ENCODE measurements around the gene GSG1L.
A peak's percentile ranks its signal among the peaks of the same experiment; 100 is the strongest.

GSG1L gene

DNA sequence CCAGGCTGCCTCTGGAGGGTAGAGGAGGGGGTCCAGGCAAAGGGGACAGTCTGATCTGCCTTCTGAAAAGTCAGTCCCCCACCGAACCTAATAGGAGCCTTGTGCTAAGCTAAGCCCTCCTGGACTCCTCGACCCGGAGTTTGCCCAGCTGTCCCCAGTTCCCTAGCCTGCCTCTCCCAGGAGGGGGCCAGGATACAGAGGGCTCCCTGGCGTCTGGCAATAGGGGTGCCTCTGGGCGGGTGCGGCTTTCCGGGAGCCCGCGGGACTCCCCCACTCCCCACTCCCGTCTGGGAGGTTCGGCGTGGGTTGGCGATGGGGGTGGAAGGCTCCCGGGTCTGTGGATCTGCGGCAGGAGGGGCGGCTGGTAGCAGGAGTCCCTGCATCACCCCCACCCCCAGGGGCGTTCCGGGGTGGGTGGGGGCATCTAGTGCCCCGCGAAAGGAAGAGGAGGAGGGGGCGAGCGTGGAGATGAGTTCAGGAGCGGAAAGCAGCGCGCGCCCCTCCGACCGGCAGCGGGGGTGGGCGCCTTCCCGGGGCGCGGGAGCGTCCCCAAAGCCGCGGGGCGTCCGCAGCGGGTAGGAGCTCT lies 1.2 kb downstream of the GSG1L start:
- no peak for DNase-seq

DNA sequence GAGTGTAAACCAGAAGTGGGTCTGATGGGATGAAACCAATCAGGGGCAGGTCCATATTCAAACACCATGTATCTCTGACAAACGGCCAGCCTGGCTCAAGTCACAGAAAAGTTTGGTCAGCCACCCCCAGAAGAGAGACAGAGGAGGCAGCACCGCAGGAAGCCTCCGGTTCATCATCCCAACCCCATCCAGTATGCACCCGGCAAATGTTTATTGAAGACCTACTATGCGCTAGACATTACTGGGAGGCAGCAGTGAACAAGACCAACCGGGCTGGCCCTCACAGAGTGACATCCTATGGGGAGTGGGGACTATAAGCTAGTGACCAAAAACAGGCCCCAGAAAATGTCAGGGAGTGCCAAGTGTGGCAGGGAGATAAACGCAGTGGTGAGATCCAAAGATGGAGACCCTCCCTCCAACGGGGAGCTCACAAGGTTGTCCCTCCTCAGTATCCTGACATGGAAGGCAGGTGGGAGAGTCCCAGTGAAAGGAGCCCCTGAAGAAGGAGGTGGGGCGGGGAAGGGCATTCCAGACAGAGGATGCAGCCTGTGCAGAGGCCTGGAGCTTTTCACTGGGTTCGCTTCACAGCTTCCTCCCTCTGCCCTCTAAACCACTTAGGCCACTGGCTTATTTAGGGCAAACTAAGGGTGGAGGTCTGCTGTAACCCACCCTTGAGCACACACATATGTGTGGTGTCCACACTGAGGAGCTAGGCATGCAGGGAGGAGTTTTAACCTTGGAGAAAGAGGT lies 2.0 kb downstream of the GSG1L start:
- DNase-seq, result no peak

DNA sequence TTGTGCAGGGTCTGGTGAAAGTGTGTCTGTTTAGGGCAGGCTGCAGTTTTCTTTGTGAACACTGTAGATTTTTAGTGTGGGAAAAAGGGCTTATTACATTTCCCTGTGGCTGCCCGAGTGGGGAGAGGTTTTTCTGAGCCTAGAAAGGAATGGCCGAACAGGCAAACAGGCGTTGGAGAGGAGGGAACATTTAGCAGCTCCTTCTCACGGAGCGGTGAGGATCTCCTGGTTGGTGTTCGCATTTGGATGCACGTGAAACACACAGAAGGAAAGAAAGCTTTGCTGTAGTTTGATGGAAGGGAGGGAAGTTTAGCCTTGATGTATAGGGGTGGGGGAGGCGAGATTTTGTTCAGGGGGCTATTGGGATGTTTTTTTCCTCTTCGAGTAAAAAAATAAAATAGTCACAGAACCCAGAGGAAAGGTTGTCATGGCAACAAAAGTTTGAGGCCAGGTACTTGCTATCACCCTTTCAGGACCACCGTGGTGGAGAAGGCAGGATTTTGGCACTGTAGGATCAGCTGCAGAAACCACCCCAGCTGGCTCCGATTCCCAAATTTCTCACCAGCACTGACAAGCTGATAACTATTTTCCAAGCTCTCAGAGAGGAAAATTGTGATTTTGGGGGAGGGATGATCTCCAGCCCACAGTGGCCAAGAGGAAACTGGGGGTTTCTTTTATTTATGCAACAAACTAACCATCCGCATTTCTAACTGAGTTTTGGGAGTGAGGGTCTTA lies 3.5 kb downstream of the GSG1L start:
- no peak for DNase-seq

DNA sequence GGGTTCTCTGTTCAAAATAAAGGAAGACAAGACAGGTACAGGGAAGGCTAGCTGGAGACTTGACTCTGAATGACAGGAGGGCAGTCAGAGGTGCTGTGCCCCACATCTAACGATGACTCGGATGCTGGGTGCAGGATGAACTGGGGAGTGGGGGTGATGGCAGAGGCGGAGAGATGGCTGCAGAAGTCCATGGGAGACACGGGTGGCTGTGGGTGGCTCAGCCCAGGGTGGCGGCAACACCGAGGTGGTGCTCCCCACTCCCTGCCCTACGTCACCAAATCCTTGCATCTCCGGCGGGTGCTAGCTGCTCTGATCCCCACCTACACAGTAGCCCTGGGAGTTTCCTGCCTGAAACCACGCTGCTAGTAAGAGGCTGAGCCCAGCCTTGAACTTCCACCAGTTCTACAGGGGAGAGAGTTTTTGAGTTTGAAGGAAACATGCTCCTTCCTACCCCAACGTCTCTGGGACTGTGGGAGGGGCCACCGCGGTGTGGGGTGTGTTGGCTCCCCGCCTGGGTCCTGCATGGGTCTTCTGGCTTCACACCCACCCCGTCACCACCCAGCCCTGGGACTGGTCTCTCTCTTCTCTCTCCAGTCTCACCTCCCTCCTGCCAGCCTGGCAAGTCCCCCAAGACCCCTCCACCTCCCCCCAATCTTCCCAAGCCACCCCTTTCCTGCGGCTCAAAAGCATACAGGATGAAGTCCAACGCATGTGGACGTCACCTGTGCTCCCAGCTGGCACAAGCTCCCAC lies 4.5 kb downstream of the GSG1L start:
- no peak for DNase-seq

DNA sequence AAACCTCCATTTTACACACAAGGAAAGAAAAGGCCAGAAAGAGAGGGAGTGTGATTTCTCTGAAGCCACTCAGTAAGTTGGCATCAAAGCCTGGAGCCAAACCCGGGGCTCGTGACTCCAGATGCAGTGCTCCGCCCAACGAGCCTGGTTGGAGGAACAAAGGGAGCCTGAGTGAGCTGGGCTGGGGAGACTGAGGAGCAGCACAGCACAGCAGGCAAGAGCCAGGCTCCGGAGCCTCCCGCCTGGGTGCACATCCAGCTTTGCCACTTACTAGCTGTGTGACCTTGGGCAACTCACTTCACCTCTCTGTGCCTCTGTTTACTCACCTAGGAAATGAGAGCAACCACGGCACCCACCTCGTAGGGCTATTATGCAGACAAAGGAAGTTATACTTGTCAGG lies 5.6 kb downstream of the GSG1L start:
- no peak for DNase-seq

DNA sequence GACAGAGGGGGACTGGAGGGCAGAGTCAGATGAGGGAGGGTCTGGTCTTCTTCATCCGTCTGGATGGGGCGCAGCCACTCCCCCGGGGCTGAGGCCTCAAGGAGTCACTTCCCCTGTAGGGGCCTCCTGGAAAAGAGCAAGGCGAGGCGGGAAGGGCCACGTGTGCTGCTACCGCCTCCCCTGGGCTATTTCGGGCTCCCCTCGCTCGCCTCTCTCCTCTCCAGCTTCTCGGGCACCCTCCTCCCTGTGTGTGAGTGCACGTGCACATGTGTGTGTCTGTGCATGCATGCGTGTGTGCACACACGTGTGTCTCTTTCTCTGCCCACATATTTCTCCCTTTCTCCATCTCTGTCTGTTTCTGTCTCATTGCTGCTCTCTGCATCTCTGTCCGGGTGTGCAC lies 10.1 kb downstream of the GSG1L start:
- no peak for DNase-seq

DNA sequence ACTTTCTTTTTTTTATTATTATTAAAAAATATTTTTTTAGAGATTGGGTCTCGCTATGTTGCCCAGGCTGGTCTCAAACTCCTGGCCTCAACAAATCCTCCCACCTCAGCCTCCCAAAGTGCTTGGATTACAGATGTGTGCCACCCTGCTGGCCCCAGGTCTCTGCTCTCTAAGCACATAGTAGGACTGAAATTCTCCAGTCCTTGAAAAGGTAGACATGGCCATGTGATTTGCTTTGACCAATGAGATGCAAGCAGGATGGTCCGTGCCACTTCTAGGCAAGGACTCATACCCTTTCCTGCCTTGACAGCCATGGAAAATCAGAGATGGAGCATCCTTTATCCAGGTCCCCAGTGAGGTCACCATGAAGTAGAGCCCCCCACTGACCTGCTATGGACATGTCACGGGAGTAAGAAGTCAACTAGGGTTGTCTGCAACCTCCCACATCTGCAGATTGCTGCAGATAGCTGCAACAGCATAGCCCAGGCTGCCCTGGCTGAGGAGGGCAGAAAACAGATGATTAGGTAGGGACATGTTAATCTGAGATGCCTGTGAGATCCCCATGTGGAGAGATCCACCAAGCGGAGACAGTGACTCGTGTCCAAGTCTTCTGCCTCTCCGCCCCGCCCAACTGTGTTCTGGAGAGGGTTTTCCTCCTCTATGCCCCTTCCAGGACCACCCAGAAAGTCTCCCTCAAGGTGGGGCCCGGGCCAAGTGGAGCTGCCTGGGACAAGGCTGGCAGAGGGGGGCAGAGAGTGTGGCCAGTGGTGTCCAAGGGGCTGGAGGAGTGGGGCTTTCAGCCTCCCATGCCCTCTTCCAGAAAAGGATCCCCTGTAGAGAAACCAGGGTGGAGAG lies 11.0 kb downstream of the GSG1L start:
- DNase-seq, result no peak

DNA sequence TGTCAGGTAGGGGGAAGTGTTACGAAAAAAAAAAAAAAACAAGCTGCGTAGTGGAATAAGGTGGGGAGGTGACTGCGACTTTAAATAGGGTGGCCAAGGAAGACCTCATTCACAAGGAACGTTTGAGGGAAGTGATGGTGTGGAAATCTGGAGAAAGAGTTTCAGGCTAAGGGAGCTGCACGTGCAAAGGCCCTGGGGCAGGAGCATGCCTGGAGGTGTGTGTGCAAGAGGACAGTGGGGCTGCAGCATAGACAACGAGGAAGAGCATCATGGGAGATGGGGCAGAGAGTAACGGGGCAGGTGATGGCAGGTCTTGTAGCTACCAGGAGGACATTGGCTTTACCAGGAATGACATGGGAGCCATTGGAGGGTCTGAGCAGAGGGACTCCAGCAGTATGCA lies 12.0 kb downstream of the GSG1L start:
- DNase-seq, result no peak

DNA sequence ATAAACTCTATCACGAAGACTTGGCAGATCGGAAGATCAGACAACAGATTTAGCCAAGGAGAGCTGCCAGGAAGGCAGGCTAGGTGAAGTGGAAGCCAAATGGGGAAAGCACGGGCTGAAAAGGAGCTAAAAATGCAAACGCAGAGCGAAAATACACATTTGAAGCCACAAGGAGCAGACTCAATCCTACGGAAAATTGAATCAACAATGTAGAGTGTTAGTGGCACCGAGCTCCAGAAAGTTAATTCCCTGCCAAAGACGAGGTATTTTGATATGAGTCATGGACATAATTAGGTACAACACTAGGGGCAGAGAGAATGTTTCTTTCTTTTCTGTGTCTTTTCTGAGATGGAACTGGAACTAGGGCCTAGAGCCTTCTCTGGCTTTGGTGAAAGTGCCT lies 20.7 kb downstream of the GSG1L start:
- DNase-seq, result no peak

DNA sequence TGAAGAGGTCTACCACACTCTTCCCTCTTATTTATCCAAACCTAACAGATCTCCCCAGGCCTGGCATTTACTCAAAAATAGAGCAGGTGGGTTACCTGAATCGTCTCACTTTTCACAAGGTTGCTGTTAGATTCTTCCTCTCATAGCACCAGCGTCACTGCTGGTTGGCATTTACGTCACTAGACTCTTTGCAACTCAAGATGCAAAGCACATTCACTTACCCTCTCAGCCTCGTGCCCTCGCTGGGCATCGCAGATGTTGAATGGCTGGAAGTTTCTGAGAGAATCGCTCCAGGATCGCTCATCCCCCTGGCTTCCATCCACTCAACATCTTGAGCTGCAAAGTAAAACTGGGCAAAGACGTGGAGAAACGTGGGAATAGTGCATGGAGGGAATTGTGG lies 21.9 kb downstream of the GSG1L start:
- DNase-seq, result no peak

DNA sequence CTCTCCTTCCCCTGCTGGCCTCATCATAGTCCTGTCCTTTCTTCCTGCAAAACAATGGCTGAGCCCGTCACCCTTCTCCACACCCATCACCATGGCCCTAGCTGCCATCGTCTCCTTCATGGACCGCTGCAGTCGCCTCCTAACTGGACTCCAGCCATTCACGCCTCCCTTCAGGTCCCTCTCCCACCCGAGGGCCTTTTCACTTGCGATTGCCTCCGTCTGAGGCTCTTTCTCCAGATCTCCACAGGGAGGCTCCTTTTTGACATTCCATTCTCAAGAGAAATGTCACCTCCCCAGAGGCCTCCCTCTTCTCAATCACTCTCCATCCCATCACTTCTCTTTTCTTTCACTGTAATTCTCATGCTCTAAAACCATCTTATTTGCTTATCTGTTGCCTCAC lies 23.5 kb downstream of the GSG1L start:
- DNase-seq, result no peak

DNA sequence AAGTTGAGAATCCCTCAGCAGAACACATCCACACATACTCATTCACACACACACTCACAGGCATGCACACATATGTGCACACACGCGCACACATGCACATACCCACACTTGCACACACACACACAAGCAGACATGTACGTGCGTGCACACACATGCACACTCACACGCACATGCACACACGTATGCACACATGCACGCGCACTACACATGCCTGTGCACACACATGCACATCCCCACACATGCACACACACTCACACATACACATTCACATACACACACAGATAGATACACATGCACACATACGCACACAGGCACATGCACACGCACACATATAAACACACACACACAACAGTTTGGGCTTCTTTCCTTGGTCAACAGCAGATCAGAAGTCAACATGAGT lies 24.0 kb downstream of the GSG1L start:
- no peak for DNase-seq

DNA sequence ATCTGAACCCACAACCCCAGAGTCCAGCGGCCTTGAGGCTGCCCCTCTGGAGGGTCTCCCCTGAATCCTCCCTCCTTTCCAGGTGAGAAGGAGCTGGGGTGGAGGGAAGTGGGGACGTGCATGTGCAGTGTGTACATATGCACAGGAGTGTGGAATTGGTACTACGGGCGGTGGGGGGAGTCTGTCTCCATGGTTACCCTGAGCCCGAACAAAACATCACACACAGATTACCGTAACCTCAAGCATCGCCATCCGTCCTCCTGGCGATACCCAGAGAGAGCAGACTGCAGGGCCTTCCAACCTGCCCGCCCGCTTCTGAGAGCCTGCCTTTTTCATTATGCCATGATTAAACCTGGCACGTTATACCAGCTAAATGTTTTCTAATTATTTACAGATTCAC lies 25.1 kb downstream of the GSG1L start:
- peak; percentile 5 for DNase-seq

DNA sequence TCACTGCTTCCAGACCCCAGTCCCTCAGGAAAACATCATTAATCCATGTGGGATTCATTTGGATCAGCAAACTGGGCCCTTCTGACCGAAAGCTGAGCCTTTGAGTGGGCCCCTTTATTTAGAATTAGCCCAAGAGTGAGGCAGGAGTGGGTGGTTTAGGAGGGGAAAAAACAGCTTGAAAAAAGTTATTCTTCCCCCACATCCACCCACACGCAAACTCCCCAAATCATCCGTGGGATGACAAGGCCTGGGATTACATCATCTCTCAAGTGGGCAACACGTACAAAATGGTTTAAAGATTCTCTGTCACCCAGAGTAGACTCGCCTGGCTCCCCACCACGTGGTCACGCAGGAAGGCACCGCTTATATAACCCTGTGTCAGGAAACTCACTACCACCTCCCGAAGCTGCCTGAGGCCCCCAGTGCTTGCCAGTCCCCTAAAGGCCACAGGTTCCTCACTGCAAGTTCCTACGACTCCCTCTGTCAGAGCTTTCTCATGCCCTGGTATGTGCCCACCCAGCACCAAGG lies 27.6 kb downstream of the GSG1L start:
- DNase-seq, result no peak

DNA sequence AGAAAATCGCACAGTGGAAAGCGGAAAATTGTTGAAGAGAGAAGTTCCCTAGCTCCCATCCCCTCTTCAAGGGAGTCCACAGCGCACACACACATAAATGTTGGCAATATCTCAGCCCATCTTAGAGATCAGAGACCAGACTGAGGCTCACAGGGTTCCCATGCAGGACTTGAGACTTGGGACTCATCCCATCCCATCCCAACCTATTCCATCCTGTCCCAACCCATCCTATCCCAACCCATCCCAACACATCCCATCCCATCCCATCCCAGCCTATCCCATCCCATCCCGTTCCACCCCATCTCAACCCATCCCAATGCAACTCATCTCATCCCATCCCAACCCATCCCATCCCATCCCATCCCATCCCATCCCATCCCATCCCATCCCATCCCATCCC lies 29.6 kb downstream of the GSG1L start:
- DNase-seq, result no peak

DNA sequence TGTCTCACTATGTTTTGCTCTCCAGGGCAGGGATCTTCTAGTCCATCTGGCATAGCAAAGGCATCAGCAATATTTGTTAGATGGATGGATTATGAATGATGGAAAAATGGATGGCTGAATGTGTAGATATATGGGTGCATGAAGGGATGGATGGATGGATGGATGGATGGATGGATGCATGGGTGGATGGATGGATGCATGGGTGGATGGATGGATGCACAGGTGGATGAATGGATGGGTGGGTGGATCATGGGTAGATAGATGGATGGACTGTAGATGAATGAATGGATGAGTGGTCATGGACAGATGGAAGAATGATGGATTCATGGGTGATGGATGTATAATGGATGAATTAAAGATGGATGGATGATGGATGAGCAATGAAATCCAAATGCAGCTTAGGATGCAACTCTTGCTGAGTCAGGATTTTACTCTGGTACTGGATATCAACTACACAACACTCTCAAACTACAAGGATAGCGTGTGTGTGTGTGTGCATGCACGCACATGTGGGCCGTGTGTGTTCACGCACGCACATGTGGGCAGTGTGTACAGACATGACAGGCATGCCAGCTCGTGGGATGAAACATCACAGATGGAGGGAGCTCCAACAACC lies 34.0 kb downstream of the GSG1L start:
- no peak for DNase-seq

DNA sequence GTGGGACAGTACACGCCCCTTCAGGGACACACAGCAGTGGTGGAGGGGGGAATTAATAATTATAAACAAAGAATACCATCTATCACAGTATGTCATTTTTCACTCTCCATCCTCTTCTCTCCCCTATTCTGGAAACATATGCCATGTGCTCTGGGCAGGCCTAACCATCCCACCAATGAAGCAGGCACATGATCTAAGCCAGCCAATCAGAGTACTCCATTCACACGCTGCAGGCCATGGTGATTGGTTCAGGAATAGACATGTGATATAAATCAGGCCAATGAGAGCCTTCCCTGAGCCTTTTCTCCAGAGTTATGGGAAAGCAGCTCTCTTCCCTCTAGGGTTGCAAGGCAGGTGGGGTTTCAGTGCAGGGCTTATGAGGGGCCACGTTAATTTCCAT lies 36.5 kb downstream of the GSG1L start:
- no peak for DNase-seq

DNA sequence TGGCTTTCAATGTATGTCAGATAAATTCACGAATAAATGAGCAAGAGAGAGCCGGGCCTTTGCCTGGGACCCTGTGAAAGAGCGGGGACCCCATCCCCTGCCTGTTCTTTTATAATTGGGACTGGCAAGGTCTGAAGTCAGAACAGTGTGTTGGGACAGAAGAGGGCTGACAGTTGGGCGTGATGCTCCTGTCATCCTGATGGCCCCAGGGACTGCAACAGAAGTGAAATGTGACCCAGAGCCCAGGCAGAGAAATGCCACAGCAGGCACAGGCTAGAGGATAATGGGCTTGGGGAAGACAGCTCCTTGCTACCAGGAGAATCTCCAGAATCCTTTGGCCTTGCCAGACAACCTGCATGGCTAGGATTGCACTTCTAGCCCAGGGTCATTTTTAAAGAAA lies 37.9 kb downstream of the GSG1L start:
- DNase-seq, result no peak

DNA sequence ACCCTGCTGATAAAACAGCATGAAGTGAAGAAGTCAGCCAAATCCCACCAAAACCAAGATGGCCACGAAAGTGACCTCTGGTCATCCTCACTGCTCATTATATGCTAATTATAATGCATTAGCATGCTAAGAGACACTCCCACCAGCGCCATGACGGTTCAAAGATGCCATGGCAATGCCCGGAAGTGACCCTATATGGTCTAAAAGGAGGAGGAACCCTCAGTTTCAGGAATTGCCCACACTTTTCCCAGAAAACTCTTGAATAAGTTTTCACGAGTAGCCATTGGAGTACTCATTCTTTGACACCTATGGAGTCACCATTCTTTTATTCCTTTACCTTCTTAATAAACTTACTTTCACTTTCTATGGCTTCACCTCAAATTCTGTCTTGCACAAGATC lies 44.3 kb downstream of the GSG1L start:
- no peak for DNase-seq

DNA sequence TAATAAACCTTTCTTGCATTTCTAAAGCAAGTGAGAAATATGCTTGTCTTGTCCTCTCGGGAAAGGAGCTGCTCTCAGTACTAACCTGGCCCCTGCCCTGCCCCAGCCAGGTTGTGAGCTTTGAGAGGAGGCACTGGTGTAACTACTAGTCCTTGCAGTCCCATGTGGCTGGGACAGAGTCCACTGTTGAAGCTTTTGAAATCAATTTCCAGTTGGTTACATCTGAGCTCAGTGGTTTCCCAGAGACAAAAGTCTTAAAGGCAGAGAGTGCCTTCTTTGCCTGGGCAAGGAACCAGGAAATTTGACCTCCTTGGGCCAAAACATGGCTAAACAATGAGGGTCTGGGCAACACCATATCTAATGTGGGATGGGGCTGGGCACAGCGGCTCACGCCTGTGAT lies 48.7 kb downstream of the GSG1L start:
- no peak for DNase-seq

DNA sequence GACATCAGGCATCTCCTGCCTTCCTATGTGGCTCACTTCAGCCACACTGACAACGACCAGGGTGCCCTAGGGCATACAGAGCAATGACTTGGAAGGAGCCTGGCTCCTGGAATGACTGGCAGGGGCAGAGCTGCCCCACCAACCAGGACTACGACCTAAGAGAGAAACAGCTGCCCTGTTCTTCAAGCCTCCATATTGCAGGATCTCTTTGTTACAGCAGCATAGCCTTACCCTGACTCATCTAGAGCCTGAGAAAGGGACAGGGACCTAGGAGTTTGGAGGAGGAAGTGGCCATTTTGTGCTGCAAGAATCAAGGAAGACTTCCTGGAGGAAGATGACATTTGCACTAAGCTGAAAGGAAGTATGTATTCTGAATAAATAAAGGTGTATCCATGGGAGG lies 49.6 kb downstream of the GSG1L start:
- no peak for DNase-seq

DNA sequence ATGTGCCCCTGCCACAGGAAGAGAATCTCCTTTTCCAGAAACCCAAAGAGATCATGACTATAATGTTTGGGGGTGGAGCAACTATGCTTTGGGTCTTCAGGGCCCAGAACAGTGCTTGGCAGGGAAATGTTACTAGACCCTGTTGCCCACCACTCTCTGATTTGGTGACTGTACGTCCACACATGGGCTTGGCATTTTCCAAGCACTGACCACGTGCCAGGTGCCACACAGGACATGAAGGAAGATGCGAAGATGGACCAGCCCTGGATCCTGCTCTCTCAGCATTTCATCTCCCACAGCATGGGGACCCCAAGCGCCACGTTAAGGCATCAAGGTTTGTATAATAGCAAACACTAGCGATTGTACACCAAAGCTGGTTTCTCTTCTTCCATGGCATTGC lies 50.1 kb downstream of the GSG1L start:
- no peak for DNase-seq
